Naive thymus-derived CD8-positive, alpha-beta T cell (primary cell): Measurements from ENCODE around the gene SMAD7. TPM values are rescaled to one million over a fixed set of nuclear protein-coding genes. Genes with fewer than 3 reads are reported as not detected.

ENCODE experiments used
- ATAC-seq, 2 donors: fragments of 150-1000 bp; cut with Tn5 transposase in 1 of 2; sonication (Bioruptor Pico), chemical (Tn5 transposase) in 1 of 2; 1 replicate in 1 of 2; 2 replicates in 1 of 2; pipeline ENCODE4 v1.10.0; 2021; ENCODE audit warnings: mild to moderate bottlenecking in 2 of 2, moderate library complexity in 2 of 2
- POLR2A ChIA-PET: fragments of 350-600 bp; sonication (Branson Sonifier 250); formaldehyde crosslinking; loops from one replicate; lab custom pipeline; 2021; ENCODE audit warnings: antibody characterized with exemption; lab: Charles Lee
- DNase-seq, 10 donors: peaks; one replicate each; pipeline versions ENCODE4 v3.0.0 to v3.0.0-alpha.2; 2020 to 2022
- H3K27ac Mint-ChIP-seq, 10 donors: one replicate each; pipeline ENCODE4 v1.8.0; 2020 to 2022; ENCODE audit warnings: mild to moderate bottlenecking in 10 of 10, mixed read lengths in 10 of 10, moderate library complexity in 4 of 10, inconsistent platforms in 1 of 10
- H3K27me3 Mint-ChIP-seq, 5 donors: one replicate each; pipeline ENCODE4 v1.8.0; 2021 to 2022; ENCODE audit warnings: mixed read lengths in 5 of 5
- H3K36me3 Mint-ChIP-seq, 3 donors: one replicate each; pipeline ENCODE4 v1.8.0; 2020 to 2022; ENCODE audit warnings: mixed read lengths in 3 of 3, mild to moderate bottlenecking in 2 of 3, inconsistent platforms in 1 of 3
- H3K4me1 Mint-ChIP-seq, 4 donors: one replicate each; pipeline ENCODE4 v1.8.0; 2021 to 2022; ENCODE audit warnings: mixed read lengths in 4 of 4
- H3K4me3 Mint-ChIP-seq, 10 donors: one replicate each; pipeline ENCODE4 v1.8.0; 2020 to 2022; ENCODE audit warnings: mild to moderate bottlenecking in 10 of 10, mixed read lengths in 10 of 10, moderate library complexity in 6 of 10, inconsistent platforms in 1 of 10
- H3K9me3 Mint-ChIP-seq, 9 donors: one replicate each; pipeline ENCODE4 v1.8.0; 2020 to 2022; ENCODE audit warnings: mixed read lengths in 9 of 9, mild to moderate bottlenecking in 3 of 9, inconsistent platforms in 1 of 9, moderate library complexity in 1 of 9
- polyA plus RNA-seq, 3 donors: library from polyadenylated mRNA; unstranded; fragments of 300-500 nt; fragmentation: Illumina TruSeq; gene quantifications; one replicate each; pipeline ENCODE4 v1.2.3, GENCODE V29; 2021
- total RNA-seq, 8 experiments: library from RNA in 2 of 8; stranded (reverse) in 2 of 8; gene quantifications; one replicate each; pipeline ENCODE4 v1.2.3 and lab custom pipeline; 2021 to 2026

SMAD7 gene
- total and polyA plus RNA-seq, 5 experiments from 2014 or later, result 2.3 to 32.5 (median 4.9) TPM

DNA sequence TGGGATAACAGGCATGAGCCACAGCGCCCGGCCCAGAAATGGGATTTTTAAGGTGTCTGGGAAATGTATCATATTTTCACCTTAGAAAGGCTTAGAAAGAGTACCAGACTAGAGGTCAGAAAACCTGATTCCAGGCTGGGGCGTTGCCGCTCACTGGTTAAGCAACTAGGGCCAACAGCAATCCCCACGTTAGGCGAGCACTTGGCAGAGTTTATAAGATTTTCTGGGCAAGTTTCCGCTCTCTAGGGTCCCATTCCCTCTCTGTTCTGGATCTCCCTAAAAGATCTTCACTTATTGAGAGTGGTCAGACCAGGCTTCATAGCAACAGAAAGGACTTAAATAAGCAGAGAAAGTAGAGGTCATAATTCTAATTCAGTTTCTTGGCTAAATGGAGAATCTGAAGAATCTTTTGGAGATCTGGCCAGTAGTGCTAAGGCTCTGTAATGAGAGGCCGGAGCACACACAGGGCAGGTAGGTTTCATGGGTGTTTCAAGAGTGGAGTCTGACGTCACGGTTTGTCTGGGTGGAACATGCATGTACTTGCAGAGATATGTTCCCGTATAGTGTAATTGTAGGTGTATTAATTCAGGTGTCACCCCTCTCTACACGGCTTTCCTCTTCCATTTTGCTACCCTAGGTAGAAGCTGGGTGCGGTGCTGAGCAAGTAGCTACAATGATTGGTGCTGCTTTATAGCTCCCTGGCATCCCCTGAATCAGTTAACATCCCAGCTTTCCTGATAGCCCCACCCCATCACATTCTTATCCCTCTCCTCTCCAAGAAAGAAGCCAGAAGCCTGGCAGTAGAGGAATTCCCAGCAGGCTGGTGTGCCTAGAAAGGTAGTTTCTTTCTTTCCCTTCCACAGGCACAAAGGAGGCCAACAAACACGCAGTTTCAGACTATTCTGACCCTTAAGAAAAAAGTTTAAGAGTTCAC is 4.4 kb upstream of the SMAD7 start:
- H3K27me3 Mint-ChIP-seq, result peaks cover 0 to 2% (median 0%) of the 10 kb centered on the region in 5 donors
- H3K27ac Mint-ChIP-seq, result peak overlapping the region in 9 of 10 donors; percentile 7 to 68 (median 44)
- no peaks in the 10 kb centered on the region for H3K36me3 Mint-ChIP-seq
- no peak for ATAC-seq
- H3K4me3 Mint-ChIP-seq, result no peak overlapping the region
- POLR2A ChIA-PET, result interaction anchor here (0.7 to 5.3 kb wide), 4 partner anchors 9 to 103 kb away, joined by 3 to 71 read pairs (median 3); no protein-coding TSS in a partner anchor
- DNase-seq, result no peak
- H3K9me3 Mint-ChIP-seq, result no peaks in the 10 kb centered on the region
- H3K4me1 Mint-ChIP-seq, result peaks cover 19 to 35% (median 22%) of the 10 kb centered on the region in 4 donors

DNA sequence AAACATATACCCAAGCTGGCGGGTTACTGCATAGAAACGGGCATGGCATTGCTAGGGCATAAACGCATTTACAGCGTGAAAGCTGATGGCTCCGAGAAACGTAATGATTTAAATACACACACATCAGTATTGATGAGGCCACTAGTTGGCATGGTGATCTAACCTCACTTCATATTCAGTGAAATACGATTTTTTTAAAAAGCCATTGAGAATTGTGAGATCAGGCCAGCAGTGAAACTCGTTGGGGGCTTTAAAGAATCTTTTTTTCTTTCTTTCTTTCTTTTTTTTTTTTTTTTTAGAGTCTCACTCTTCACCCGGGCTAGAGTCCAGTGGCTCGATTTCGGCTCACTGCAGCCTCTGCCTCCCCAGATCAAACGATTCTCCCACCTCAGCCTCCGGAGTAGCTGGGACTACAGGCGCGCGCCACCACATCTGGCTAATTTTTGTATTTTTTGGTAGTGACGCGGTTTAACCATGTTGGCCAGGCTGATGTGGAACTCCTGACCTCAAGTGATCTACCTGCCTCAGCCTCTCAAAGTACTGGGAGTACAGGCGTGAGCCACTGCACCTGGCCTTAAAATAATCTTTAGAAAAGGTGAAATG is 2.4 kb upstream of the SMAD7 start:
- POLR2A ChIA-PET, result interaction anchor here (0.5 to 5.3 kb wide), 12 partner anchors 9 to 182 kb away, joined by 3 to 71 read pairs (median 4); no protein-coding TSS in a partner anchor
- no peaks in the 10 kb centered on the region for H3K36me3 Mint-ChIP-seq
- H3K4me3 Mint-ChIP-seq, result peak overlapping the region; percentile 74 to 97 (median 93)
- peak in 4 of 10 donors; percentile 63 to 79 (median 68) for DNase-seq
- H3K4me1 Mint-ChIP-seq, result peaks cover 22 to 41% (median 33%) of the 10 kb centered on the region in 4 donors
- H3K27me3 Mint-ChIP-seq, result peaks cover 0 to 9% (median under 1%) of the 10 kb centered on the region in 5 donors
- H3K27ac Mint-ChIP-seq, result peak overlapping the region; percentile 43 to 98 (median 96)
- peak; percentile 16 to 38 for ATAC-seq
- no peaks in the 10 kb centered on the region for H3K9me3 Mint-ChIP-seq

DNA sequence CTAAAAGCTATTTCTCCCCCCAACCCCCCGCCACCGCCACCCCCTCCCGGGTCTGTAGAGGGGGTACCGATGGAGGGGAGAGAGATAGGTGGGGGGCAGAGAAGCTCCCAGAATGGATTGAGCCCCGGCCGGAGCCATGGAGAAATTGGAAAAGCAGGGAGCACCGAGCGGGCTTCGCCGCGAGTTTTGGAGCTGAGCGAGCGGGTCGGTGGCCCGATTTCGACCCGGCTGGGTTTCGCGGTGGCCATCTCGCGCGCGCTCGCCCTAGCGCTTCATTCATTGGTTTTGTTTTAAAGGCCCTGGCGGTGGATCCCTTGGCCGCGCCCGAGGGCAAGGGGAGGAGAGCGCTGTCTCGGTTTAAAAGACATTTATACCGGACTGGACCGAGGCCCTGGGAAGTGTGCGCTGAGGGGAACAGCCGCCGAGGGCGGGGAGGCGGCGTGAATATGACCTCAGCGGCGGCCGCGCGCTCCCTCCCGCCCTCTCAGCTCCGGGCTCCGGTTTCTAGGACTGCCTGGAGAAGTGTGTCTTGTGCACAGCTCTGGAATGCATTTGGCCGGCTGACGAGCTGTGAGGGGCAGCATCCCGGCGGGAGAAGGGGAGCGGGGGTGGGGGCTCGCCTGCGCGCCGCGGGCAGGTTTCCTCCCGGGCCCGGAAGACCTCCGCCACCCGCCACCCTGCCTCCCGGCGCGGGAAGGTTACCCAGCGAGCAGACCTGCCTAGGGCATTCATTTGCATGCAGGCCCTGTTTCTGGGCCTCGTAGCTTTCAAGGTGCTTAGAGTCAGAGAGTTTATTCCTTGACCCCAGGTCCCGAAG is 1.7 kb upstream of the SMAD7 start:
- Mint-ChIP-seq H3K27me3 (peaks cover 0 to 15% (median 5%) of the 10 kb centered on the region in 5 donors), H3K9me3 (no peaks in the 10 kb centered on the region), H3K4me3 (peak overlapping the region; percentile 86 to 97 (median 93)), H3K27ac (peak overlapping the region; percentile 93 to 98 (median 96)), H3K4me1 (peaks cover 27 to 48% (median 40%) of the 10 kb centered on the region in 4 donors), H3K36me3 (peaks cover 0 to under 1% (median 0%) of the 10 kb centered on the region in 3 donors)
- ATAC-seq (peak; percentile 26 to 34), DNase-seq (peak in 9 of 10 donors; percentile 25 to 76 (median 56))
- POLR2A ChIA-PET, result interaction anchor here (0.5 to 5.3 kb wide), 18 partner anchors 8 to 1022 kb away, joined by 3 to 71 read pairs (median 3); partner anchors contain the start of gene SMAD2

DNA sequence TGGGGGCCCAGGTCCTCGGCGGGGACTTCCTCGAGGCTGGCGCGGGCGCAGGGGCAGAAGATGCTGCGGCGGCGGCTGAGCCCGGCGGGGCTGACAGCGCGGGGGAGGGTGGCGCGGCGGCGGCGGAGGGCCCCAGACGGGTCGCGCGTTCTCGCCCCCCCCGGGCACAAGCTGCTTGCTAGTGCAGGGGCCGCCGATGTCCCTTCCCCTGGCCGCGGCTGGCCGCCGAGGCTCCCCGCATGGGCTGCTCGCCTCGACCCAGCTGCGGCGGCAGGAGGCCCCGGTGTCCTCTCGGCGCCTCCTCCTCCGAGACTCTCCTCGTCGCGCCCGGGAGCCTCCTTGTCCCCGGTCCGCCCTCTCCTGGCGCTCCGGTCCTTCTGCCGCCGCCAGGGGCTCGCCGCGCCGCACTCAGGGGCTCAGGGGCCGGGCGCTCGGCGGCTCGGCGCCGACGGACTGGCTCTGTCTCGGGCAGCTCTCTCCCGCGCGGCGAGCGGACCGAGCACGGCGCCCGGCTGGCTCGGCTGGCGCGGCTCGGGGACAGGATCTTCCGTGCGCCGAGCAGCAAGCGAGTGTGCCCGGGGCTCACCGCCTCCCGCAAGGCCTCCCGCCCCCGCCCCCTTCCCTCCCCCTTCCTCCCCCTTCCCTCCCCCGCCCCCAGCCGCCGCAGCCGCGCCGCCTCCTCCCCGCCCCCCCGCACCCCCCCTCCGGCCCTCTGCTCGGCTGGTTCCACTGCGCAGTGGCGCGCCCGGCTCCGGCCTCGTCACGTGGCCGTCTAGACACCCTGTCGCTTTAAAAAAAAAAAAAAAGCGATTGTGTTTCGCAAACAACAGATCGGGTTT is 902 bp upstream of the SMAD7 start:
- peak overlapping the region; percentile 93 to 98 (median 96) for H3K27ac Mint-ChIP-seq
- H3K4me1 Mint-ChIP-seq, result peaks cover 30 to 55% (median 47%) of the 10 kb centered on the region in 4 donors
- H3K9me3 Mint-ChIP-seq, result no peaks in the 10 kb centered on the region
- POLR2A ChIA-PET, result interaction anchor here (0.6 to 5.3 kb wide), 14 partner anchors 7 to 1021 kb away, joined by 3 to 71 read pairs (median 4); partner anchors contain the start of genes ACAA2 and SMAD2
- H3K27me3 Mint-ChIP-seq, result peaks cover 0 to 16% (median 5%) of the 10 kb centered on the region in 5 donors
- H3K36me3 Mint-ChIP-seq, result peaks cover 0 to 4% (median 2%) of the 10 kb centered on the region in 3 donors
- DNase-seq, result peak; percentile 61 to 89 (median 66)
- peak overlapping the region; percentile 86 to 97 (median 94) for H3K4me3 Mint-ChIP-seq
- peak; percentile 43 to 44 for ATAC-seq

DNA sequence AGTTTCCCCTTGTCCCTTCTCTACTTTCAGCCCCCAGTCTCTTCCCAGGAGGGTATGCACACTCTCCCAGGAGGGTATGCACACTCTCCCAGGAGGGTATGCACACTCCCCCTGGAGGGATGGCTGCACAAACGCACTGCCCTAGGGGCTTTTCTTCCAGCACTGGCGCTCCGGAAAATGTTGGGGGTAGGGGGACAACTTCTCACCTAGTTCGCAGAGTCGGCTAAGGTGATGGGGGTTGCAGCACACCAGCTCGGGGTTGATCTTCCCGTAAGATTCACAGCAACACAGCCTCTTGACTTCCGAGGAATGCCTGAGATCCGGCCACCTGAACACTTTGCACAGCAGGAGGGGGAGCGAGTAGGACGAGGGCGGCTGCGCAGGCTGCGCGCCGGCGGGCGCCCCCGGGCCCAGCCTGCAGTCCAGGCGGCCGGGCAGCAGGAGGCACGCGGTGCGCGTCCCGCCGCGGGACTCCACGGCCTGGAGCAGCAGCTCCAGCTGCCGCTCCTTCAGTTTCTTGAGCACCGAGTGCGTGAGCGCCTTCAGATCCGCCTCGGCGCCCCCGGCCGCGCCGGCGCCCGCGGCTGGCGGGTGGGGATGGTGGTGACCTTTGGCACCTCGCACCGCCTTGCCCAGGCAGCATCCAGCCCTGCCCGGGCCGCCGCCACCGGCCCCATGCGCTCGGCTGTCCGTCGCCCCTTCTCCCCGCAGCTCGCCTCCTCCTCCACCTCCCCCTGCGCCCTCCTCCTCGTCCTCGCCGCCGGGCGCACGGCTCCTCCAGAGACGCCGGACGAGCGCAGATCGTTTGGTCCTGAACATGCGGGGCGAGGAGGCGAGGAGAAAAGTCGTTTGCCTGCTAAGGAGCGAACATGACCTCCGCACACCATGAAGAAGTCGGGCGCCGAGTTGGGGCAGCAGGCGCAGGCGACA is 894 bp downstream of the SMAD7 start:
- H3K36me3 Mint-ChIP-seq, result peaks cover 0 to 6% (median 2%) of the 10 kb centered on the region in 3 donors
- POLR2A ChIA-PET, result interaction anchor here (1.1 to 5.3 kb wide), 4 partner anchors 9 to 26 kb away, joined by 3 to 71 read pairs (median 16); no protein-coding TSS in a partner anchor
- DNase-seq, result peak in 4 of 10 donors; percentile 33 to 53 (median 40)
- H3K9me3 Mint-ChIP-seq, result no peaks in the 10 kb centered on the region
- H3K27ac Mint-ChIP-seq, result peak overlapping the region; percentile 72 to 98 (median 94)
- peaks cover 0 to 26% (median 5%) of the 10 kb centered on the region in 5 donors for H3K27me3 Mint-ChIP-seq
- ATAC-seq, result peak; percentile 9 to 11
- peaks cover 17 to 52% (median 50%) of the 10 kb centered on the region in 4 donors for H3K4me1 Mint-ChIP-seq
- peak overlapping the region; percentile 88 to 99 (median 96) for H3K4me3 Mint-ChIP-seq

DNA sequence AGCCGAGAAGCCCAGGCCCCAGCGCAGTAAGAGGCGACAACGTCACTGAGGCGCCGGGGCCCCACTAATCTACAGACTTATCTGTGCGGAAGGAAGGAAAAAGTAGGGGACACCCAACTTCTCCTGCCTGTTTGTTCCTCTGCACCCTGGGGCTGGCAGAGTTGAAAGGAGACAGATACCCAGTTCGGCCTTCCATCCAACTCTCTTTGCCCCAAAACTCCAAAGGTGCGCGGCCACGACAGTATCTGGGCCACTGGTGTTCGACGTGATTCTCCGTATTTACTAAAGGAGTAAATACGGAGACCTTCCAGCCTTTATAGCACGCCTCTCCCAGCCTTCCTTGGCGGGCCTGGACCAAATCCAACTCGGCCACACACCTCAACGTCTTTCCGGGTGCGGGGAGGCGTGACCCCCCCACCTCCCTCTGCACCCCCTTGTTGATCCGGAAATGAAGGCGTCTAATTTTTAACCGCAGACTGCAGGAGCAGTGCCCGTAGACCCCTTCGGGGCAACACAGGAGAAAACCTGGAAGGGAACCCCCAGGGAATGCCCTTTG is 1.6 kb downstream of the SMAD7 start:
- H3K27ac Mint-ChIP-seq, result peak overlapping the region; percentile 72 to 98 (median 94)
- no peaks in the 10 kb centered on the region for H3K9me3 Mint-ChIP-seq
- DNase-seq, result peak in 8 of 10 donors; percentile 23 to 72 (median 44)
- peaks cover 0 to 32% (median 5%) of the 10 kb centered on the region in 5 donors for H3K27me3 Mint-ChIP-seq
- peaks cover 17 to 57% (median 52%) of the 10 kb centered on the region in 4 donors for H3K4me1 Mint-ChIP-seq
- H3K4me3 Mint-ChIP-seq, result peak overlapping the region; percentile 88 to 99 (median 96)
- POLR2A ChIA-PET, result interaction anchor here (0.6 to 2.3 kb wide), 4 partner anchors 11 to 113 kb away, joined by 3 to 6 read pairs (median 4); no protein-coding TSS in a partner anchor
- peaks cover 0 to 6% (median 2%) of the 10 kb centered on the region in 3 donors for H3K36me3 Mint-ChIP-seq
- peak; percentile 1 to 9 for ATAC-seq

DNA sequence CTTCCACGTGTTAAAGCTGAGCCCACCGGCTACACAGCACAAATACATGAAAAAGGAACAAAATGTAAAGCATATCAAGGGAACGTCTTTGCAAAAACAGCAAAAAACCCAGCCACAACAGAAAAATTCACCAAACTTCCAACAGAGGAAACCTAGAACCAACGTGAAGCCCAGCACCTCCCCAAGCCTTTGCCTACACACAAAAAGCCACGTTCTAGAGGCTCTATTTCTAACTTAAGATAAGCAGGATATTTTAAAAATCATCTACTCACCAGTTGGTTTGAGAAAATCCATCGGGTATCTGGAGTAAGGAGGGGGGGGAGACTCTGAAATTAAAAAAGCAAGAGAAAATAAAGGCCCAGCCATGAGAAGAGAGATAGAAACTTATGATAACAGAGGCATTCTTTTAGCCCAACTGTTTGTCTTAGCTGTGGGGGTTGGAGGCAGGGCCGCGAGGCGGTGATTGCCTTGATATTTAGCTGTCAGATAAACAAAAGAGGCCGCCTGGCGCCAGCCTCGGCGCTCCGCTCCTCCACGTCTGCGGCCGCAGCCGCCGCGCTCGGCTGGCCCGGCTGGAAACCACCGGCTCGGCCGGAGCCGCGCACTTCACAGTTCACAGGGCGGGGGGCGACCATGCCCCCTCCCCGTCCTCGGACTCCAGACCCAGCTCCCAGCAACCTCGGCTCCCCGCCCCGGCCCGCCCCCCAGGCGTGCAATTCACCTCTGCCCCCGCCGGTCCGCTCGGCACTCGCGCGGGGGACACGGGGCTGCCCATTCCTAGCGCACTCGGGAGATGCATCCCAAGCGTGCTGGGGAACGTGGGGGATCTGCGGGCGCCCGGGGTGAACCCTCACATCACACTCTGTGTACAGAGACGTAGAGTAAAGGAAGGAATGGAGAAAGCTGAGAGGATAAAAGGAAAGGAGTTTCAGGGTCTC is 2.4 kb downstream of the SMAD7 start:
- Mint-ChIP-seq H3K27ac (peak overlapping the region; percentile 72 to 98 (median 94)), H3K36me3 (peaks cover 0 to 6% (median 2%) of the 10 kb centered on the region in 3 donors), H3K9me3 (no peaks in the 10 kb centered on the region), H3K27me3 (peaks cover 0 to 37% (median 5%) of the 10 kb centered on the region in 5 donors), H3K4me1 (peaks cover 24 to 61% (median 59%) of the 10 kb centered on the region in 4 donors), H3K4me3 (peak overlapping the region; percentile 88 to 99 (median 96))
- peak in 1 of 2 donors; percentile 7 for ATAC-seq
- DNase-seq, result peak in 5 of 10 donors; percentile 29 to 45 (median 41)
- POLR2A ChIA-PET, result interaction anchor here (0.6 to 2.3 kb wide), 4 partner anchors 10 to 113 kb away, joined by 3 to 6 read pairs (median 4); no protein-coding TSS in a partner anchor

DNA sequence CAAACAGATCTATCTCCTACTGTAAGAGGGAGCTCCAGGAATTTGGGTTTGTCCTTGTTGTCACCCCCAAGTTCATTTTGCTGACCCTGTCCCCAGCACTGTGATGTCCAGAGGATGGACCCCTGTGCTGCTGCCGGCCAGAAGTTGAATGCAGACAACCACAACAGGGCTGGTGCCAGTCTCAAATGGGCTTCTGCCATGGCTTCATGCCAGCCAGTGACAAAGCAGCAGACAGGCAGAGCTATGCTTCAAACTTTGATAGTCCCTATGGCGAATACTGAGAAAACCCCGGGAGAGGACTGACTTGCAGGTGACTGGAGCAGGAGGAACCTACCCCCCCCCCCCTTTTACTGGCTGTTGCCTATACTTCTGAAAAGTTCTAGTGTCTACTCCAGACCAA is 3.2 kb downstream of the SMAD7 start:
- POLR2A ChIA-PET, result no interaction called here
- peaks cover 0 to 37% (median 5%) of the 10 kb centered on the region in 5 donors for H3K27me3 Mint-ChIP-seq
- DNase-seq, result peak in 1 of 10 donors; percentile 61
- H3K9me3 Mint-ChIP-seq, result no peaks in the 10 kb centered on the region
- peak overlapping the region in 8 of 10 donors; percentile 59 to 98 (median 88) for H3K27ac Mint-ChIP-seq
- H3K4me3 Mint-ChIP-seq, result peak overlapping the region; percentile 16 to 99 (median 93)
- ATAC-seq, result no peak
- peaks cover 26 to 68% (median 66%) of the 10 kb centered on the region in 4 donors for H3K4me1 Mint-ChIP-seq
- peaks cover 0 to 6% (median 2%) of the 10 kb centered on the region in 3 donors for H3K36me3 Mint-ChIP-seq
